ENCODE results near the gene KIF14.

KIF14 gene

DNA sequence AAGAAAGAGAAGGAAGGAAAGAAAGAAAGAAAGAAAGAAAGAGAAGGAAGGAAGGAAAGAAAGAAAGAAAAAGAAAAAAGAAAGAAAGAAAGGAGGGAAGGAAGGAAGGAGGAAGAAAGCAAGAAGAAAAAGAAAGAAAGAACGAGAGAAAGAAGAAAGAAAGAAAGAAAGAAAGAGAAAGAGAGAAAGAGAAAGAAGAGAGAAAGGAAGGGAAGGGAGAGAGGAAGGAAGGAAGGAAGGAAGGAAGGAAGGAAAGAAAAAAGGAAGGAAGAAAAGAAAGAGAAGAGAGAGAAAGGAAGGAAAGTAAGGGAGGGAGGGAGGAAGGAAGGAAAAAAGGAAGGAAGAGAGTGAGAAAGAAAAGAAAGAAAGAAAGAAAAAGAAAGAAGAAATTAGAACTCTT, 115.3 kb downstream of the KIF14 start:
- H3K9ac ChIP-seq (ENCODE audit: low read length), result no peak overlapping the region
- no peak overlapping the region for H3K4me2 ChIP-seq (ENCODE audit: low read length)
- no peak overlapping the region for H3K27ac ChIP-seq (ENCODE audit: low read length)
- H3K27me3 ChIP-seq (ENCODE audit: low read depth, low read length), result peaks cover 15% of the 10 kb centered on the region
- H4K20me1 ChIP-seq (ENCODE audit: insufficient read depth, low read length), result no peaks in the 10 kb centered on the region
- peaks cover 17% of the 10 kb centered on the region for H3K4me1 ChIP-seq (ENCODE audit: low read length)
- no peaks in the 10 kb centered on the region for H3K36me3 ChIP-seq (replicated peaks; ENCODE audit: low read depth, low read length)
- no peak for TF ChIP-seq CTCF (IDR thresholded peaks at IDR 0.05; ENCODE audit: low read depth, low read length)
- no peak for TF ChIP-seq EZH2phosphoT487 (IDR thresholded peaks at IDR 0.05; ENCODE audit: low read depth)
- H3K79me2 ChIP-seq (ENCODE audit: low read length), result no peaks in the 10 kb centered on the region
- H2AFZ ChIP-seq (ENCODE audit: low read depth, low read length), result no peak overlapping the region
- H3K4me3 ChIP-seq (ENCODE audit: low read length), result no peak overlapping the region
- no peaks in the 10 kb centered on the region for H3K9me3 ChIP-seq (ENCODE audit: insufficient read depth, low read length)

Data from OCI-LY3 (cell line).